ENCODE measurements around the gene MAGEA2B.
"Not testable (repeated sequence)": the region's sequence is repeated elsewhere in the genome, so short reads cannot be mapped to it uniquely, and the experiment has no call there.

MAGEA2B gene

DNA sequence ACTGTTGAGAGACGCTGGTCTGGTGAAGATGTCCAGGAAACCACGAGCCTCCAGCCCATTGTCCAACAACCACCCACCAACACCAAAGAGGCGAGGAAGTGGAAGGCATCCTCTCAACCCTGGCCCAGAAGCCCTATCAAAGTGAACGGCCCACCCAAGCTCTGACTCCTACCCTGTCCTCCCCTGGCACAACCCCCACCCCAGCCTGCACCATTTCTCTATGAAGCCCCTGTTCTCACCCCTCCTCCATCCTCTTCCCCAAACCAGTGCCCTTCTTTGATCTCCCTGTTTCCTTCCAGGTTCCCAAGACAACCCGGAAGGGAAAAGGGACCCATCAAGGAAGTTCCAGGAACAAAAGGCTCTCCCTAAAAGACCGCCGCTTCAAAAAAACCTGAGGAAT is 45.1 kb downstream of the MAGEA2B start:
- DNase-seq, result not testable (repeated sequence)

GRCh38 chrX:152761582-152761981 is 47.2 kb downstream of the MAGEA2B start:
- not testable (repeated sequence) for DNase-seq

DNA sequence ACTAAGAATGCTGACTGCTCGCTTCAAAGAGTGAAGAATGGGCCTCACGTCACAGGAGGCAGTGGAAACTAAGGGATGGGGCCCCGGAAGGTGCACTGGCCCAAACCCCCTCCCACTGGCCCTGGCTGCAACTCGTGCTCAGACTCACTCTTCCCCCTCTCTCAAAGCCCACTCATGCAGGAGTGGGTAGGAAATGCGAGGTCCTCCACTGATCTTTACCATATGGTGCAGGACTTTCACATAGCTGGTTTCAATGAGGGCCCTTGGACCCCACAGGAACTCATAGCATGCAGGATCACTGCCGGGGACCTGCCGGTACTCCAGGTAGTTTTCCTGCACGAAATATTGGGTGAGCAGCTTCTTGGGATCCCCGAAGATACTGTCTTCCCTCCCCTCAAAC is 52.1 kb downstream of the MAGEA2B start:
- DNase-seq, result not testable (repeated sequence)
